Endothelial cell of umbilical vein (primary cell): ENCODE results near the gene NR5A2. TPM values are rescaled to one million over a fixed set of nuclear protein-coding genes. Genes with fewer than 3 reads are reported as not detected.
A peak's percentile ranks its signal among the peaks of the same experiment; 100 is the strongest.

ENCODE experiments used
- BruUV-seq: library from RNA; stranded (reverse); fragments of 400-500 nt; replicated peaks from 2 replicates; lab custom pipeline; 2021; lab: Mats Ljungman, UMichigan
- CTCF ChIA-PET: fragments of 300-600, 350-600 bp; sonication (Branson Sonifier 250); formaldehyde crosslinking; loops from one replicate; lab custom pipeline; 2021; ENCODE audit warnings: antibody characterized with exemption, inconsistent platforms; lab: Charles Lee
- POLR2A ChIA-PET: fragments of 300-600, 350-600 bp; sonication (Branson Sonifier 250); formaldehyde crosslinking; loops from one replicate; lab custom pipeline; 2021; ENCODE audit warnings: antibody characterized with exemption, inconsistent platforms; lab: Charles Lee
- DNase-seq: peaks from one replicate; pipeline ENCODE4 v3.0.0-alpha.2; 2011; ENCODE audit warnings: low read depth, low spot score
- FAIRE-seq: peaks from 2 replicates; lab custom pipeline; 2011; peaks lifted over from hg19 to GRCh38; lab: Jason Lieb, UNC
- H2AFZ ChIP-seq: 2 replicates; pipeline ENCODE4 v1.6.0; 2012; ENCODE audit warnings: low read depth, low read length, control low read depth, inconsistent platforms
- H3K27ac ChIP-seq: 2 replicates; pipeline ENCODE4 v1.5.1; 2011; ENCODE audit warnings: low read depth, mild to moderate bottlenecking, control low read depth, low read length, moderate library complexity; ENCODE audit not compliant: insufficient read depth
- H3K27me3 ChIP-seq, 2 experiments: 2 replicates each; pipeline versions ENCODE4 v1.6.0 to v1.6.1; 2011; ENCODE audit warnings: low read length in 2 of 2, mixed read lengths in 1 of 2; ENCODE audit not compliant: control insufficient read depth in 2 of 2, insufficient read depth in 2 of 2
- H3K36me3 ChIP-seq, 2 experiments: 2 replicates in 1 of 2; 3 replicates in 1 of 2; pipeline ENCODE4 v1.5.1; 2011; ENCODE audit warnings: low read length in 2 of 2, mild to moderate bottlenecking in 1 of 2, moderate library complexity in 1 of 2; ENCODE audit not compliant: control insufficient read depth in 2 of 2, insufficient read depth in 2 of 2; ENCODE audit errors: extremely low read depth in 1 of 2
- H3K4me1 ChIP-seq: 3 replicates; pipeline ENCODE4 v1.5.1; 2011; ENCODE audit warnings: mild to moderate bottlenecking, low read length; ENCODE audit not compliant: control insufficient read depth, insufficient read depth; ENCODE audit errors: extremely low read depth
- H3K4me2 ChIP-seq: 2 replicates; pipeline ENCODE4 v1.6.1; 2011; ENCODE audit warnings: low read length, control low read depth, mixed read lengths; ENCODE audit not compliant: insufficient read depth
- H3K4me3 ChIP-seq, 3 experiments: fragments of 200-600 bp in 1 of 3; sonication (generic), shearing (Covaris generic) in 1 of 3; replicated peaks in 1 of 3; 2 replicates each; pipeline ENCODE4 v1.5.1; 2011 to 2016; ENCODE audit warnings: control low read depth in 3 of 3, low read length in 3 of 3, mild to moderate bottlenecking in 2 of 3, inconsistent platforms in 1 of 3, low read depth in 1 of 3, moderate library complexity in 1 of 3; ENCODE audit not compliant: insufficient read depth in 1 of 3
- H3K79me2 ChIP-seq: 2 replicates; pipeline ENCODE4 v1.6.0; 2012; ENCODE audit warnings: low read length, inconsistent platforms; ENCODE audit not compliant: control insufficient read depth, insufficient read depth
- H3K9ac ChIP-seq: replicated peaks from 2 replicates; pipeline ENCODE3; 2011; ENCODE audit warnings: low read length, control low read depth; ENCODE audit not compliant: insufficient read depth; ENCODE audit errors: extremely low read depth
- H3K9me1 ChIP-seq: replicated peaks from 3 replicates; pipeline ENCODE4 v1.6.0; 2011; ENCODE audit warnings: mild to moderate bottlenecking, low read length; ENCODE audit not compliant: control insufficient read depth, insufficient read depth; ENCODE audit errors: extremely low read depth
- H3K9me3 ChIP-seq: replicated peaks from 2 replicates; pipeline ENCODE4 v1.5.1; 2012; ENCODE audit warnings: low read length, inconsistent platforms; ENCODE audit not compliant: control insufficient read depth, insufficient read depth
- H4K20me1 ChIP-seq: replicated peaks from 2 replicates; pipeline ENCODE3; 2011; ENCODE audit warnings: mild to moderate bottlenecking, low read length; ENCODE audit not compliant: control insufficient read depth, insufficient read depth; ENCODE audit errors: extremely low read depth
- EZH2 ChIP-seq: IDR thresholded peaks from 2 replicates; pipeline ENCODE4 v1.6.1; 2012; ENCODE audit warnings: borderline replicate concordance, low read depth, mild to moderate bottlenecking, moderate library complexity, low read length, inconsistent platforms; ENCODE audit not compliant: severe bottlenecking
- FOS ChIP-seq: IDR thresholded peaks from 2 replicates; pipeline ENCODE4 v1.6.1; 2011; ENCODE audit warnings: mild to moderate bottlenecking, low read length, moderate library complexity, borderline replicate concordance; ENCODE audit not compliant: insufficient read depth
- GATA2 ChIP-seq: IDR thresholded peaks from 2 replicates; pipeline ENCODE4 v1.7.0; 2011; ENCODE audit warnings: low read depth, mild to moderate bottlenecking, moderate library complexity, mixed read lengths, low read length; ENCODE audit not compliant: insufficient read length, insufficient read depth
- POLR2A ChIP-seq: IDR thresholded peaks from 2 replicates; pipeline ENCODE4 v1.6.1; 2012; ENCODE audit warnings: low read depth, mild to moderate bottlenecking, control low read depth, low read length
- dilution Hi-C: fragments of 300-500 bp; cut with MboI; formaldehyde crosslinking; loops from one replicate; pipeline ENCODE4 v1.15.0; 2019; ENCODE audit warnings: low sequenced_read_pairs; ENCODE audit not compliant: extremely low pct_ligation_motif_present
- intact Hi-C: fragments of 100-400 bp; cut with micrococcal nuclease; formaldehyde crosslinking; loops from one replicate; pipeline ENCODE4 v1.10.0; 2022
- polyA plus RNA-seq, 4 experiments: library from polyadenylated mRNA; depleted of rRNA in 3 of 4; stranded (reverse) in 3 of 4; unstranded in 1 of 4; fragments of >200 nt; gene quantifications; 2 replicates each; pipeline versions ENCODE4 v1.2.1 to v1.2.3, GENCODE V29; 2011 to 2012; ENCODE audit warnings: missing spikeins in 1 of 4
- total RNA-seq: library from RNA; stranded (reverse); gene quantifications from 2 replicates; pipeline ENCODE4 v1.2.3, GENCODE V29; 2021

The NR5A2 gene
- total and polyA plus RNA-seq, 2 donors (not counting 3 experiments of a cell fraction or from before 2014, with no cell fraction given), result 3.4 to 12.1 TPM

GRCh38 chr1:200040481-200041138 is 13.1 kb downstream of the NR5A2 start:
- peaks cover 16% of the 10 kb centered on the region for H3K4me1 ChIP-seq
- intact Hi-C loops (loop anchor here (1.0 to 10.0 kb wide), 4 partner anchors 50 to 352 kb away; no protein-coding TSS in a partner anchor), dilution Hi-C loops (no loop called here)
- peak overlapping the region; percentile 16 for H3K27ac ChIP-seq
- peak overlapping the region; percentile 51 for H3K9ac ChIP-seq
- POLR2A ChIA-PET, result interaction anchor here (0.8 kb wide), 1 partner anchor 353 kb away, joined by 3 read pairs; no protein-coding TSS in a partner anchor
- H3K79me2 ChIP-seq, result no peaks in the 10 kb centered on the region
- DNase-seq, result peak; percentile 61
- peak overlapping the region in 2 of 3 experiments; percentile 59 to 75 for H3K4me3 ChIP-seq
- H4K20me1 ChIP-seq, result no peaks in the 10 kb centered on the region
- H3K4me2 ChIP-seq, result peak overlapping the region; percentile 72
- H3K27me3 ChIP-seq, result peaks cover 15 to 96% of the 10 kb centered on the region in 2 experiments
- CTCF ChIA-PET, result interaction anchor here (1.0 to 7.3 kb wide), 7 partner anchors 8 to 356 kb away, joined by 3 to 59 read pairs (median 7); no protein-coding TSS in a partner anchor
- no peaks in the 10 kb centered on the region for H3K9me3 ChIP-seq
- no peak overlapping the region for H2AFZ ChIP-seq
- BruUV-seq, result no TSS peak
- TF ChIP-seq FOS (no peak), EZH2 (peak; percentile 17), GATA2 (no peak)
- no peak for FAIRE-seq
- no peaks in the 10 kb centered on the region for H3K36me3 ChIP-seq
- no peaks in the 10 kb centered on the region for H3K9me1 ChIP-seq

- H3K27me3 ChIP-seq, result peaks cover 7 to 89% of the 10 kb centered on the region in 2 experiments
- H3K9me3 ChIP-seq, result no peaks in the 10 kb centered on the region
- ChIA-PET POLR2A (no interaction called here), CTCF (interaction anchor here (1.0 to 7.3 kb wide), 4 partner anchors 140 to 357 kb away, joined by 3 to 59 read pairs (median 16); no protein-coding TSS in a partner anchor)
- peak; percentile 30 for DNase-seq
- no peak for FAIRE-seq
- peaks cover 16% of the 10 kb centered on the region for H3K4me1 ChIP-seq
- H3K4me2 ChIP-seq, result peak overlapping the region; percentile 83
- dilution Hi-C loops, result no loop called here
- H3K36me3 ChIP-seq, result no peaks in the 10 kb centered on the region
- intact Hi-C loops, result loop anchor here (2.0 to 10.0 kb wide), 3 partner anchors 183 to 236 kb away; no protein-coding TSS in a partner anchor
- H3K79me2 ChIP-seq, result no peaks in the 10 kb centered on the region
- no peaks in the 10 kb centered on the region for H3K9me1 ChIP-seq
- no peak overlapping the region for H2AFZ ChIP-seq
- BruUV-seq, result no TSS peak
- H4K20me1 ChIP-seq, result no peaks in the 10 kb centered on the region
- TF ChIP-seq EZH2 (peak; percentile 81), POLR2A (no peak)
- peak overlapping the region in 2 of 3 experiments; percentile 59 to 66 for H3K4me3 ChIP-seq
- no peak overlapping the region for H3K9ac ChIP-seq
- no peak overlapping the region for H3K27ac ChIP-seq
Measured at GRCh38 chr1:200041337-200042118, 14.0 kb downstream of the NR5A2 start.
